Lower leg skin (tissue), 4 donors: ENCODE results near the gene CCDC183. TPM values are rescaled to one million over a fixed set of nuclear protein-coding genes. Genes with fewer than 3 reads are reported as not detected.
"Not testable (repeated sequence)": the region's sequence is repeated elsewhere in the genome, so short reads cannot be mapped to it uniquely, and the experiment has no call there.

Experiments
- DNase-seq, 2 donors: peaks; one replicate each; pipeline ENCODE4 v3.0.0-alpha.2; 2019; ENCODE audit warnings: low spot score in 2 of 2
- H3K4me3 ChIP-seq: fragments of 200-600 bp; sonication (generic); 2 replicates; pipeline ENCODE4 v1.5.1; 2017; ENCODE audit warnings: mild to moderate bottlenecking, low read depth; ENCODE audit not compliant: poor library complexity, severe bottlenecking
- POLR2A ChIP-seq, 2 donors: fragments of 450-650 bp; IDR thresholded peaks; one replicate each; pipeline ENCODE4 v1.6.1; 2016 to 2017; ENCODE audit warnings: antibody characterized with exemption in 2 of 2, mild to moderate bottlenecking in 1 of 2, moderate library complexity in 1 of 2
- WGBS, 2 donors: methylation state at CpG; one replicate each; pipeline ENCODE4 v1.1.5; 2018; 5-methylcytosine and 5-hydroxymethylcytosine counted together
- intact Hi-C: fragments of 100-400 bp; cut with DNase I; formaldehyde crosslinking; loops from one replicate; pipeline ENCODE4 v1.15.0; 2023; ENCODE audit warnings: low total_unique reads
- total RNA-seq, 4 donors: library from RNA; depleted of rRNA; stranded (reverse); fragments of >200 nt; gene quantifications; one replicate each; pipeline ENCODE4 v1.1.0, GENCODE V29; 2016
- TF ChIP-seq, protein P1 (sequence below), 3 donors: fragments of 450-650 bp; IDR thresholded peaks; one replicate each; pipeline ENCODE4 v1.5.1; 2016; ENCODE audit warnings: antibody characterized with exemption in 3 of 3, mild to moderate bottlenecking in 3 of 3, moderate library complexity in 2 of 3

CCDC183 gene
- total RNA-seq, 4 donors from 2014 or later = 0.37 to 9.1 (median 2.0) TPM

DNA sequence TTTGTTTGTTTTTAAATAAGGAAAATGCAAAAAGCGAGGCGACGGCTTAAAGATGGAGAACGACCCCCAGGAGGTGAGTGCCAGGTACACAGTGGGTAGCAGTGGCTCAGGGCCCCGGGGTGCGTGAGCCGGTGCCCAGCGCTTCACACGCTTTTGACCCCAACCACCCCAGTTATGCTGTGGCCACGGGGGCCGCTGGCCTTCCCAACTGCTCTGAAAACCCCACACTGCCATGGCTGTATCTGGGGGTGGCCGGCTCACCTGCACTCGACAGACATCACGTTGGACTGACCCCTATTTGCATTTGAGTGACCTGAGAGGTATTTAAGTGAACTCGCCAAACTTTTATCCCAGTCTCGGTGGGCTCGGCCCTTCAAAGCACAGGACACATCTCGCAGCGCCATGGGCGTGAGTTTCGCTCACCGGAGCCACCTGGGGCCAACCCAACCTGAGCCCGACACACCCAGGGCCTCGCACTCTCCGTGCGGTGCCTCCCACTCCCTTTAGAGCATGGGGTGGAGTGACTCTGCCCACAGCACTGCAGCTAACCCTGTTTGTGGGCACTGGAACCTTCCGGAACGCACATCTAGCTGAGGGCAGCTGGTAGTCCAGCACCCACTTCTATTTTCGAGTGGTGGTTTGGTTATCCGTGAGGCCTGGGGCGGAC is 32.5 kb downstream of the CCDC183 start:
- no peak overlapping the region for H3K4me3 ChIP-seq
- 93 to 94% methylated on average over 31 of the region's 31 CpGs for WGBS, 2 donors
- no peak for DNase-seq
- intact Hi-C loops = no loop called here
- no peak for TF ChIP-seq POLR2A (IDR thresholded peaks at IDR 0.05)
- TF ChIP-seq, protein P1, sequence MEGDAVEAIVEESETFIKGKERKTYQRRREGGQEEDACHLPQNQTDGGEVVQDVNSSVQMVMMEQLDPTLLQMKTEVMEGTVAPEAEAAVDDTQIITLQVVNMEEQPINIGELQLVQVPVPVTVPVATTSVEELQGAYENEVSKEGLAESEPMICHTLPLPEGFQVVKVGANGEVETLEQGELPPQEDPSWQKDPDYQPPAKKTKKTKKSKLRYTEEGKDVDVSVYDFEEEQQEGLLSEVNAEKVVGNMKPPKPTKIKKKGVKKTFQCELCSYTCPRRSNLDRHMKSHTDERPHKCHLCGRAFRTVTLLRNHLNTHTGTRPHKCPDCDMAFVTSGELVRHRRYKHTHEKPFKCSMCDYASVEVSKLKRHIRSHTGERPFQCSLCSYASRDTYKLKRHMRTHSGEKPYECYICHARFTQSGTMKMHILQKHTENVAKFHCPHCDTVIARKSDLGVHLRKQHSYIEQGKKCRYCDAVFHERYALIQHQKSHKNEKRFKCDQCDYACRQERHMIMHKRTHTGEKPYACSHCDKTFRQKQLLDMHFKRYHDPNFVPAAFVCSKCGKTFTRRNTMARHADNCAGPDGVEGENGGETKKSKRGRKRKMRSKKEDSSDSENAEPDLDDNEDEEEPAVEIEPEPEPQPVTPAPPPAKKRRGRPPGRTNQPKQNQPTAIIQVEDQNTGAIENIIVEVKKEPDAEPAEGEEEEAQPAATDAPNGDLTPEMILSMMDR (IDR thresholded peaks at IDR 0.05) = no peak

DNA sequence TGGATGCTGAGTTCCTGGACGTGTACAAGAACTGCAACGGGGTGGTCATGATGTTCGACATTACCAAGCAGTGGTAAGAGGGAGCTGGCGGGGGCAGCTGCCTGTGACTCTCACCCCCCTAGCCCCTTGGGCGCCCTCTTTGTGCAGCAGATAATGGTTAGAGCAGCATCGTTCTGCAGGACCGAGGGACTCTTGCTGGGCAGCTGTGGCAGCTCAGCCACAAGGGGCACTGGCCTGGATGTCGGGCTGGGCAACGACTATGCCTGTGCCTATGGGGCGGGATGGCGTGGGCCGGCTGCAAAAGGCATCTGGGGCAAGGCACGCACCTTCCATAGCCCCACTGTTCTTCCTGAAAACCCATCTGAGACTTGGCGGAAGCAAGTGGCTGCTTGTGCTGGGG is 33.3 kb downstream of the CCDC183 start:
- DNase-seq = no peak
- intact Hi-C loops = no loop called here
- no peak overlapping the region for H3K4me3 ChIP-seq
- TF ChIP-seq, protein P1 (IDR thresholded peaks at IDR 0.05) = no peak
- no peak for TF ChIP-seq POLR2A (IDR thresholded peaks at IDR 0.05)
- WGBS, 2 donors = 96 to 97% methylated on average over 13 to 14 of the region's 14 CpGs

DNA sequence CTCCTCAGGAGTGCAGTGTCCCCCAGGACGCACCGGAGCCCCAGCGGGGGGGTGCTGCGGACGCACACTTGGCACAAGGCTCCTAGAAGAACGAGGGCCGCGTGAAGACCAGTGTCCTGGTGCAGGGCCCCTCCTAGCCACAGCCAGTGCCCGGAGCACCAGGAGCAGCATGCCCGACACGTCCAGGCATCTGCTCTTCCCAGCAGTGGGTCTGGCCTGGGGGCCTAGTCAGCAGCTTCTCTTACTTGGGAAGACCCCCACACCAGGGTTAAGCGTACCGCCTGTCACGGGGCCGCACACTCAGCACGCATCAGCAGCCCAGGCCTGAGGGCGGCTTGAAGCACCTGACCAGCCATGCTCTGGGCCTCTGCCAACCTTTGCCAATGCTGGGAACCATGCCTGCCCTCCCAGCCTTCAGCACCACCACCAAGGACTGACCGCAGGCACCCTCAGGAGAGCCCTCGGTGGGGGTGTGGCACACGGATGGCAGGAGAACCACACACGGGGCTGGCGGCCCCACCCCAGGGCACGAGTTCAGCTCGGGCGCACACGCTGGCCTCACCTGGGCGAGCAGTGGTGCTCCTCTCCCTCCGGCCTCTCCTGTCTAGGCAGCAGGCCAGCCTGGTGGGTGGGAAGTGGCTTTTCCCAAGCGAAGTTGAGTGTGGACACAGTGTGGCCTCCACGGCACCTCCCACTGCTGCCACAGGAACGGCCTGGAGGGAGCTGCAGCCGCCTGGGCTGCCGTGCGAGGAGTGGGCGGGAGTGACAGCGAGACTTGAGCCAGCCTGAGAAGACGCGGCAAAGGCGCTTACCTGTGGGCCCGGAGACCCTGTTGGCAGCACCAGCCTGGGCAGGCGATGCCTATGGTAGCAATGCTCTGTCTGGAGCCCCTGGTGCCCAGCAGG is 34.1 kb downstream of the CCDC183 start:
- intact Hi-C loops = no loop called here
- WGBS, 2 donors = 84 to 88% methylated on average over 21 to 41 of the region's 41 CpGs
- no peak overlapping the region for H3K4me3 ChIP-seq
- TF ChIP-seq, protein P1 (IDR thresholded peaks at IDR 0.05) = no peak
- TF ChIP-seq POLR2A (IDR thresholded peaks at IDR 0.05) = no peak
- no peak for DNase-seq

DNA sequence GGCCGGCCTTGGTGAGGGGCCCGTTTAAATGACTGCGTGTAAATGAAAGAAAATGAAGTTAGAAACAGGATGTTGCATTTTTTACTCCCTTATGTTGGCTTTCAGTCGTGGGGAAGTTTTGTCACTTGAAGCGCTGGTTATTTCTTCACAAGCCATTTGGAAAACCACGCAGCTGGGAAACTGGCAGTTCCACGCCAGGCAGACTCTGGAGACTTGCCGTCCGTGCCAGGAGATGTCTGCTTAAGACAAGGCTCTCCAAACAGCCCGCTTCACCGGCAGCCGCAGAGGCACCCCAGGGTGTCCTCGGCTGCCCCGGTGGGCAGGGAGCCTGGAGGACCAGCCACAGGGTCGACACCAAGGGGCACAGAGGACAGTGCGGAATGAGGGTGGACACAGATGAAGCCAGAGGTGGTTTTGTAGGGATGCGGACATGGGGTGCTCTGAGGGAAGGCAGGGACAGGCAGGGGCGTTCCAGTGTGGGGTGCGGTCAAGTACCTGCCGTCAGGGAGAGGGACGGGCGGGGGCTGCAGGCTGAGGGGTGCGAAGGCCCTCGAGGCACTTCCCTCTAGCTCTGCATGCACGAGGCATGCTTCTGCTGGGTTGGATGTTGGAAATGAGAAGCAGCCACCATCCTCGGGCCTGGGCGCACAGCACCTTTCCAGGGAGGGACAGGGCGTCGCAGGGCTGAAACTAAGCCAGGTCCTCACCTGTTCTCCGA is 35.0 kb downstream of the CCDC183 start:
- H3K4me3 ChIP-seq = no peak overlapping the region
- intact Hi-C loops = no loop called here
- TF ChIP-seq POLR2A (IDR thresholded peaks at IDR 0.05) = no peak
- 88 to 89% methylated on average over 27 to 30 of the region's 30 CpGs for WGBS, 2 donors
- no peak for DNase-seq

DNA sequence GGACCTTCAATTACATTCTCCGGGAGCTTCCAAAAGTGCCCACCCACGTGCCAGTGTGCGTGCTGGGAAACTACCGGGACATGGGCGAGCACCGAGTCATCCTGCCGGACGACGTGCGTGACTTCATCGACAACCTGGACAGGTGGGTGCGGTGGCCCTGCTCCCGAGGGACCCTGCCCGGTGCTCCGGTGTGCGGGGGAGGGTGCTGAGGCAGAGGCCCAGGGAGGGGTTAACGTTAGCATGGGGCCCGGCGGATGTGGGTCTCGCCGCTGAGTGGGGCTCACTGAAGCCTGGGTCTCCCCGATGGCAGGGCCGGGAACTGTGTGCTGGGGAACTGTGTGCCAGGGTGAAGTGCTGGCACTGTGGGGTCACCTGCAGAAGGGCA is 35.6 kb downstream of the CCDC183 start:
- 92 to 94% methylated on average over 21 to 23 of the region's 23 CpGs for WGBS, 2 donors
- no peak for TF ChIP-seq POLR2A (IDR thresholded peaks at IDR 0.05)
- intact Hi-C loops = no loop called here

DNA sequence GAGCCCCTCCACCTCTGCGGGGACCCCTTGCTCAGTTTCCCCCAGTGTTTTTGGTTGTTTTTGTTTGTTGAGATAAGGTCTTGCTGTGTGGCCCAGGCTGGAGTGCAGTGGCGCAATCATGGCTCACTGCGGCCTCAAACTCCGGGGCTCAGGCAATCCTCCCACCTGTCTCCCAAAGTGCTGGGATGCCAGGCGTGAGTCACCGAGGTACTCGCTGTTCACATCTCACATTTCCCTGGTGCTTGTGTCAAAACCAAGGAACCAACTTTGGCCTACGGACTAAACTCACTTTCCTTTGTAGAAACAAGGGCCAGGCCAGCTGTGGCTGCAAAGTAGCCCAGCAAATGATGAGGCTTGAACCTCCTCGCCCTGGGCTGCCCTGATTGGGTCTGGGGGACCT is 36.4 kb downstream of the CCDC183 start:
- no peak for TF ChIP-seq POLR2A (IDR thresholded peaks at IDR 0.05)
- TF ChIP-seq, protein P1 (IDR thresholded peaks at IDR 0.05) = no peak
- H3K4me3 ChIP-seq = no peak overlapping the region
- 90% methylated on average over 9 of the region's 9 CpGs for WGBS, 2 donors
- no peak for DNase-seq
- intact Hi-C loops = no loop called here

More for the DNA sequence above, 35.6 kb downstream of the CCDC183 start:
- no peak for DNase-seq
- no peak overlapping the region for H3K4me3 ChIP-seq

DNA sequence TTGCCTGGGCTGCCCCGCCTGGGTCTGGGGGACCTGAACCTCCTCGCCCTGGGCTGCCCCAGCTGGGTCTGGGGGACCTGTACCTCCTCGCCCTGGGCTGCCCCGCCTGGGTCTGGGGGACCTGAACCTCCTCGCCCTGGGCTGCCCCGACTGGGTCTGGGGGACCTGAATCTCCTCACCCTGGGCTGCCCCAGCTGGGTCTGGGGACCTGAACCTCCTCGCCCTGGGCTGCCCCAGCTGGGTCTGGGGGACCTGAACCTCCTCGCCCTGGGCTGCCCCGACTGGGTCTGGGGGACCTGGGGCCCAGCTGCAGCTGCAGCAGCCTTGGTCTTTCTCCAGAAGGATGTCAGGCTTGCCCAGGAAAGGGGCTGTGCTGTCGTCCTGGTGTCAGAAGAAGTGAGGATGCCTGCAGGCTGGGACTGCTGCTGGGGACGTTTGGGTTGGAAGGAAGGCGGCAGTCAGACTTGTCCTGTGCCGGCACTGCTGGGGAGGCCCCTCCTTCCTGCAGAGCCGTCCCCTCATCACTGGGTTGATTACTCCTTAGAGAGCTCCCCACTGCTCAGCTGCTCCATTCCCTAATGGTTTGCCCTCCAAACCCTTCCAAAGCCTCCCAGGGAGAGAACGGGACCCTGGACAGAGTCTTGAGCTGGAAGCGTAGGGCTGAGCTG is 37.4 kb downstream of the CCDC183 start:
- intact Hi-C loops, H3K4me3 ChIP-seq, DNase-seq: not testable (repeated sequence)
- 83 to 89% methylated on average over 12 to 16 of the region's 16 CpGs for WGBS, 2 donors
